ENCODE measurements around the gene CYP19A1.

Gene CYP19A1

GRCh38 chr15:51172193-51172592 lies 166.2 kb downstream of the CYP19A1 start:
- no peak for TF ChIP-seq REST (IDR thresholded peaks at IDR 0.05; ENCODE audit: insufficient read depth in 1 of 2, low read depth in 2 of 2, low read length in 2 of 2)
- no peak for TF ChIP-seq SIN3A (IDR thresholded peaks at IDR 0.05; ENCODE audit: borderline replicate concordance, insufficient read depth, low read length)
- TF ChIP-seq TAF1 (IDR thresholded peaks at IDR 0.05; ENCODE audit: borderline replicate concordance, insufficient read depth, low read length) = no peak
- no peak for TF ChIP-seq POLR2AphosphoS5 (IDR thresholded peaks at IDR 0.05; ENCODE audit: low read depth, low read length)
- TF ChIP-seq FOXP2 (optimal IDR thresholded peaks at IDR 0.05; ENCODE audit: borderline replicate concordance, extremely low read depth, extremely low read length, insufficient read depth) = no peak

GRCh38 chr15:51171634-51171932 lies 166.8 kb downstream of the CYP19A1 start:
- no peak for TF ChIP-seq FOXP2 (optimal IDR thresholded peaks at IDR 0.05; ENCODE audit: borderline replicate concordance, extremely low read depth, extremely low read length, insufficient read depth)
- TF ChIP-seq REST (IDR thresholded peaks at IDR 0.05; ENCODE audit: insufficient read depth in 1 of 2, low read depth in 2 of 2, low read length in 2 of 2) = no peak
- no peak for TF ChIP-seq SIN3A (IDR thresholded peaks at IDR 0.05; ENCODE audit: borderline replicate concordance, insufficient read depth, low read length)
- TF ChIP-seq TAF1 (IDR thresholded peaks at IDR 0.05; ENCODE audit: borderline replicate concordance, insufficient read depth, low read length) = no peak
- TF ChIP-seq POLR2AphosphoS5 (IDR thresholded peaks at IDR 0.05; ENCODE audit: low read depth, low read length) = no peak

GRCh38 chr15:51170882-51171633 lies 167.3 kb downstream of the CYP19A1 start:
- TF ChIP-seq SIN3A (IDR thresholded peaks at IDR 0.05; ENCODE audit: borderline replicate concordance, insufficient read depth, low read length) = no peak
- TF ChIP-seq POLR2AphosphoS5 (IDR thresholded peaks at IDR 0.05; ENCODE audit: low read depth, low read length) = no peak
- no peak for TF ChIP-seq FOXP2 (optimal IDR thresholded peaks at IDR 0.05; ENCODE audit: borderline replicate concordance, extremely low read depth, extremely low read length, insufficient read depth)
- TF ChIP-seq TAF1 (IDR thresholded peaks at IDR 0.05; ENCODE audit: borderline replicate concordance, insufficient read depth, low read length) = no peak
- TF ChIP-seq REST (IDR thresholded peaks at IDR 0.05; ENCODE audit: insufficient read depth in 1 of 2, low read depth in 2 of 2, low read length in 2 of 2) = no peak

- TF ChIP-seq TAF1 (IDR thresholded peaks at IDR 0.05; ENCODE audit: borderline replicate concordance, insufficient read depth, low read length) (no peak), REST (IDR thresholded peaks at IDR 0.05; ENCODE audit: insufficient read depth in 1 of 2, low read depth in 2 of 2, low read length in 2 of 2) (no peak), SIN3A (IDR thresholded peaks at IDR 0.05; ENCODE audit: borderline replicate concordance, insufficient read depth, low read length) (no peak)
These were observed 169.7 kb downstream of the CYP19A1 start for GRCh38 chr15:51168700-51169099.

GRCh38 chr15:51163843-51164242 lies 174.6 kb downstream of the CYP19A1 start:
- no peak for TF ChIP-seq POLR2AphosphoS5 (IDR thresholded peaks at IDR 0.05; ENCODE audit: low read depth, low read length)

All from PFSK-1 (cell line).